Naive thymus-derived CD4-positive, alpha-beta T cell (primary cell): ENCODE measurements around the gene PRKCA. TPM values are rescaled to one million over a fixed set of nuclear protein-coding genes. Genes with fewer than 3 reads are reported as not detected.
A peak's percentile ranks its signal among the peaks of the same experiment; 100 is the strongest.

Experiments
- ATAC-seq: fragments of 150-1000 bp; cut with Tn5 transposase; 2 replicates; pipeline ENCODE4 v1.10.0; 2021; ENCODE audit warnings: mild to moderate bottlenecking, moderate library complexity
- CTCF ChIA-PET: fragments of 350-600 bp; sonication (Branson Sonifier 250); formaldehyde crosslinking; loops from one replicate; lab custom pipeline; 2021; ENCODE audit warnings: antibody characterized with exemption; lab: Charles Lee
- POLR2A ChIA-PET: fragments of 350-600 bp; sonication (Branson Sonifier 250); formaldehyde crosslinking; loops from one replicate; lab custom pipeline; 2021; ENCODE audit warnings: antibody characterized with exemption, inconsistent platforms; lab: Charles Lee
- DNase-seq, 9 donors: peaks; one replicate each; pipeline versions ENCODE4 v3.0.0 to v3.0.0-alpha.2; 2020 to 2022; ENCODE audit warnings: mixed read lengths in 1 of 9
- H3K27ac ChIP-seq: one replicate; pipeline ENCODE4 v1.7.0; 2013; ENCODE audit warnings: mild to moderate bottlenecking, low read depth, low read length, moderate library complexity
- H3K27me3 ChIP-seq, 2 donors: one replicate each; pipeline ENCODE4 v1.7.0; 2013; ENCODE audit warnings: low read length in 2 of 2, mild to moderate bottlenecking in 2 of 2, moderate library complexity in 2 of 2; ENCODE audit not compliant: control insufficient read depth in 2 of 2, insufficient read depth in 2 of 2
- H3K36me3 ChIP-seq, 3 experiments: 1 replicate in 2 of 3; 2 replicates in 1 of 3; pipeline ENCODE4 v1.7.0; 2013; ENCODE audit warnings: low read length in 3 of 3, mild to moderate bottlenecking in 3 of 3, moderate library complexity in 1 of 3; ENCODE audit not compliant: insufficient read depth in 3 of 3, control insufficient read depth in 2 of 3
- H3K4me1 ChIP-seq, 2 donors: one replicate each; pipeline ENCODE4 v1.7.0; 2013; ENCODE audit warnings: low read length in 2 of 2, mild to moderate bottlenecking in 2 of 2, moderate library complexity in 1 of 2; ENCODE audit not compliant: control insufficient read depth in 2 of 2, insufficient read depth in 2 of 2
- H3K4me3 ChIP-seq: 2 replicates; pipeline ENCODE4 v1.7.0; 2013; ENCODE audit warnings: mild to moderate bottlenecking, low read length
- H3K9me3 ChIP-seq, 3 experiments: 1 replicate in 2 of 3; 2 replicates in 1 of 3; pipeline ENCODE4 v1.7.0; 2013; ENCODE audit warnings: low read length in 3 of 3; ENCODE audit not compliant: control insufficient read depth in 2 of 3
- H3K27ac Mint-ChIP-seq, 9 donors: one replicate each; pipeline ENCODE4 v1.8.0; 2020 to 2022; ENCODE audit warnings: mixed read lengths in 9 of 9, mild to moderate bottlenecking in 8 of 9, moderate library complexity in 5 of 9, inconsistent platforms in 2 of 9
- H3K27me3 Mint-ChIP-seq, 5 donors: one replicate each; pipeline ENCODE4 v1.8.0; 2021 to 2022; ENCODE audit warnings: mixed read lengths in 5 of 5, mild to moderate bottlenecking in 1 of 5
- H3K36me3 Mint-ChIP-seq, 5 donors: one replicate each; pipeline ENCODE4 v1.8.0; 2020 to 2022; ENCODE audit warnings: mixed read lengths in 5 of 5, mild to moderate bottlenecking in 3 of 5, inconsistent platforms in 1 of 5
- H3K4me1 Mint-ChIP-seq, 7 donors: one replicate each; pipeline ENCODE4 v1.8.0; 2020 to 2022; ENCODE audit warnings: mixed read lengths in 7 of 7, mild to moderate bottlenecking in 3 of 7, inconsistent platforms in 1 of 7
- H3K4me3 Mint-ChIP-seq, 10 donors: one replicate each; pipeline ENCODE4 v1.8.0; 2020 to 2022; ENCODE audit warnings: mild to moderate bottlenecking in 10 of 10, mixed read lengths in 10 of 10, moderate library complexity in 6 of 10, inconsistent platforms in 2 of 10
- H3K9me3 Mint-ChIP-seq, 11 donors: one replicate each; pipeline ENCODE4 v1.8.0; 2020 to 2022; ENCODE audit warnings: mixed read lengths in 11 of 11, mild to moderate bottlenecking in 4 of 11, inconsistent platforms in 1 of 11, moderate library complexity in 1 of 11
- intact Hi-C, 2 donors: fragments of 100-400 bp; cut with micrococcal nuclease; formaldehyde crosslinking; loops; one replicate each; pipeline ENCODE4 v1.15.1; 2023
- polyA plus RNA-seq, 2 donors: library from polyadenylated mRNA; unstranded; fragments of 300-500 nt; fragmentation: Illumina TruSeq; gene quantifications; one replicate each; pipeline ENCODE4 v1.2.3, GENCODE V29; 2021
- total RNA-seq, 6 experiments: library from RNA in 5 of 6; stranded (reverse) in 5 of 6; gene quantifications; 1 replicate in 5 of 6; 2 replicates in 1 of 6; pipeline ENCODE4 v1.2.3 and lab custom pipeline; 2021 to 2026

The PRKCA gene
- total and polyA plus RNA-seq, 7 experiments from 2014 or later = 4.1 to 186 (median 122) TPM

DNA sequence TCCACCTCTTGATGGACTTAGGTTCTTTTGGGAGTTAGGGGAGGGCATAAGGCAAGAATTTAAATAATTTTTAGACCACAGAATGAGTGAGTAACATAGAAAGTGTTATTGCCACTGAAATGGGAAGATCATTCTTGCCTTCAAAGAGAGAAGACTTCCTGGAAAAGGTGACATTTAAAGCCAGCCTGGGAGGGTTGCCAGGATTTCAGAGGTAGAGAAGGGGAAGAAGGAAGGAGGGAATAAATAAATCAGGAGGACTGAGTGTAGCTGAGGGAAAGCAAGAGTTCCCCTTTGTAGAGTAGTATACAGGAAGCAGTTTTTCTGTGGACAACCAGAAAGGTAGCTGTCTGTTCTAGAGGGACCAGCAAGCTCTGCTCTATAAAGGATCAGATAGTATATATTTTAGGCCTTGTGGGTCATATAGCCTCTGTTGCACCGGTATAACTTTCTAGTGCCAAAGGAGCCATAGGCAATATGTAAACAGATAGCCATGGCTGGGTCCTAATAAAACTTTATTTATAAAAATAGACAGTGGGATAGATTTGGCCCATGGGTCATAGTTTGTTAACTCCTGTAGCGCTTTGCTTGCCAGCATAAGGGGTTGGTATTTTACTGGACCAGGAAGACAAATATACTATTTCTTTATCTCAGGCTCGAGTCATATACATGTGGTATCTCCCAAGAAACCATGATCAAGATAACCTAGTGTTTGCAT, 385.3 kb downstream of the PRKCA start:
- no peaks in the 10 kb centered on the region for H3K4me1 ChIP-seq
- DNase-seq (no peak), ATAC-seq (no peak)
- Mint-ChIP-seq H3K4me3 (peak overlapping the region in 1 of 10 donors; percentile 10), H3K4me1 (peaks cover 2 to 31% (median 17%) of the 10 kb centered on the region in 7 donors), H3K36me3 (peaks cover 25 to 62% (median 48%) of the 10 kb centered on the region in 5 donors), H3K9me3 (peaks cover 0 to 2% (median 0%) of the 10 kb centered on the region in 11 donors), H3K27me3 (no peaks in the 10 kb centered on the region), H3K27ac (peak overlapping the region in 3 of 9 donors; percentile 10 to 62 (median 52))
- no peak overlapping the region for H3K27ac ChIP-seq
- no peak overlapping the region for H3K4me3 ChIP-seq
- peaks cover 0 to 59% (median 10%) of the 10 kb centered on the region in 3 experiments for H3K36me3 ChIP-seq
- intact Hi-C loops = no loop called here
- CTCF ChIA-PET = no interaction called here
- POLR2A ChIA-PET = interaction anchor here (0.8 kb wide), 1 partner anchor 11 kb away, joined by 3 read pairs; no protein-coding TSS in a partner anchor
- H3K27me3 ChIP-seq = no peaks in the 10 kb centered on the region
- no peaks in the 10 kb centered on the region for H3K9me3 ChIP-seq

DNA sequence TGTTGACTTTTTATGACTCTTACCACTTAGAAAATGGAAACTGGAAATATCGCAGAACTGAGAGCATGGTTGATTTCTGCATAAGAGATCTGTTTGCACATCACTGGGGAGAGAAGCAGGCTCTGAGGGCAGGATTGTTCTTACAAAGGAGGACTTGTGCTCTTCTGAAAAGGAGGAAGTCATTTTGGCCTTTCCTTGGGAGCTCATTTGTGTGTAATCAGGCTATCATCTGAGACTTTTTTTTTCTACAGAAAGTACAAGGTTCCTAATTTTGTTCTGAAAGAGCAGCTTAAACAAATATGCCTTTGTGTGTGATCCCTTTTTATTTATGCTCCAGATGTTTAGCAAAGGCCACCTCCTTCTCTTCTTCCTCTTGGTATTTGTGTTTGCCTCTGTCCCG, 386.8 kb downstream of the PRKCA start:
- Mint-ChIP-seq H3K36me3 (peaks cover 26 to 76% (median 49%) of the 10 kb centered on the region in 5 donors), H3K4me3 (no peak overlapping the region), H3K27me3 (no peaks in the 10 kb centered on the region), H3K27ac (peak overlapping the region in 4 of 9 donors; percentile 37 to 64 (median 47)), H3K9me3 (peaks cover 0 to 2% (median 0%) of the 10 kb centered on the region in 11 donors), H3K4me1 (peaks cover 0 to 32% (median 9%) of the 10 kb centered on the region in 7 donors)
- POLR2A ChIA-PET = no interaction called here
- DNase-seq (no peak), ATAC-seq (no peak)
- CTCF ChIA-PET = interaction anchor here (0.6 kb wide), 1 partner anchor 367 kb away, joined by 4 read pairs; no protein-coding TSS in a partner anchor
- intact Hi-C loops = no loop called here
- peaks cover 0 to 69% (median 14%) of the 10 kb centered on the region in 3 experiments for H3K36me3 ChIP-seq
- H3K4me3 ChIP-seq = no peak overlapping the region
- H3K27me3 ChIP-seq = no peaks in the 10 kb centered on the region
- no peak overlapping the region for H3K27ac ChIP-seq
- H3K9me3 ChIP-seq = no peaks in the 10 kb centered on the region
- no peaks in the 10 kb centered on the region for H3K4me1 ChIP-seq

DNA sequence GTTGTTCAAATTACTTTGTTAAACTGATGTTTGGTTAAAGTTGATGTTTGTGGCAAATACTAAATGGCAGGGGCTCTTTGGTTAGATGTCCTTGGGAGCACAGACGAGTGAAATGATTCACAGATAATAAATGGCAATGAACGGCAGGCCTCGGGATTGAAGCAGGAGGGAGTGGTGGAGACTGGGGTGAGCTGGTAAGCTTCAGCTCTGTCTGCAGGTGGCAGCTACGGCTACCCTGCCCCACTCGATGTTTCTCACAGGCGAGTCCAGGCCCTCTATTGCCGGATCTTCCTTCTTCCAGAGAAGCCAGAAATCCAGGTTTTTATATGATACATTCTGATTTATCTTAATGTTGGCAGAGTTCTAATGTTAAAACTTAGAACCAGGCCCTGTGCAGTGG, 387.8 kb downstream of the PRKCA start:
- Histone ChIP-seq H3K9me3 (no peaks in the 10 kb centered on the region), H3K36me3 (peaks cover 0 to 77% (median 17%) of the 10 kb centered on the region in 3 experiments), H3K4me3 (no peak overlapping the region), H3K4me1 (no peaks in the 10 kb centered on the region), H3K27ac (no peak overlapping the region), H3K27me3 (no peaks in the 10 kb centered on the region)
- POLR2A ChIA-PET = no interaction called here
- Mint-ChIP-seq H3K27ac (peak overlapping the region in 2 of 9 donors; percentile 19 to 41), H3K4me1 (peaks cover 1 to 32% (median 9%) of the 10 kb centered on the region in 7 donors), H3K27me3 (no peaks in the 10 kb centered on the region), H3K4me3 (no peak overlapping the region), H3K9me3 (peaks cover 0 to 4% (median 0%) of the 10 kb centered on the region in 11 donors), H3K36me3 (peaks cover 33 to 81% (median 57%) of the 10 kb centered on the region in 5 donors)
- no peak for DNase-seq
- intact Hi-C loops = no loop called here
- CTCF ChIA-PET = no interaction called here
- ATAC-seq = no peak

DNA sequence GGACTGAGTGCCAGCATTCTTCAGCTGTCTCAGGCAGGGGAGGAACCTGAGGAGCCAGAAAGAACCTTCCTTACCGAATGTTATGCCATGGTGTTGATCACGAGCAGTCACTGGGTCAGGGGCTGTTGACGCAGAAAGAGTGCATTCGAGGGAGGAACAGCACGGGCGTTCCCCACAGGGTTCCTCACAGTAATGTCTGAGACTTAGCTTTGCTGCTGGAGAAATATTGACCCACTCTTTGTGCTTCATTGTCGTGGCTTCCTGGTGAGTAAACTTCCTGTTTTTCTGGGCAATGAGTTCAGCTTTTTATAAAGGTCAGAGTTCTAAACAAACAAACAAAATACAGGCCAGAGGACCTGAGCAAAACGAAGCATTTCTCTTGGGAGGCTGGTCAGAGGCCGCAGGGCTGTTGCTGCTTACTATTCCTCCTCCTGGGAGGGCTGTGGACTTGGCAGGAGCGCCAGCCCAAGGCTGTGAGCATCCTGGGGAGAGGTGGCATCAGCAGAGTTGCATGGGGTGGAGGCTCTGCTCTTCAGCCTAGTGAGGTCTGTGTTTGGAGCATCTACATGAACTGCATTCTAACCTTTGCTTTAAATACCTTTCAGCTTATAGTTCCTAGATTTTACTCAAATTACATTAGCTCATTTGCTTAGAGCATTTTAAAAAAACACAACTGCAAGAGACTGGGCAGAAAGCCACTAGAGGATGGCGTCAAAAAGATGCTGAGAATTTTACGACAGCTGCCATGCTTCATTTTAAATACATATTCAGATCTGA, 389.4 kb downstream of the PRKCA start:
- Mint-ChIP-seq H3K4me3 (peak overlapping the region in 1 of 10 donors; percentile 68), H3K27me3 (no peaks in the 10 kb centered on the region), H3K9me3 (peaks cover 0 to 7% (median under 1%) of the 10 kb centered on the region in 11 donors), H3K27ac (peak overlapping the region in 6 of 9 donors; percentile 5 to 87 (median 56)), H3K36me3 (peaks cover 36 to 89% (median 73%) of the 10 kb centered on the region in 5 donors), H3K4me1 (peaks cover 1 to 28% (median 5%) of the 10 kb centered on the region in 7 donors)
- H3K9me3 ChIP-seq = peaks cover 0 to 3% (median 0%) of the 10 kb centered on the region in 3 experiments
- ChIA-PET POLR2A (no interaction called here), CTCF (interaction anchor here (0.6 kb wide), 1 partner anchor 131 kb away, joined by 3 read pairs; no protein-coding TSS in a partner anchor)
- H3K4me1 ChIP-seq = no peaks in the 10 kb centered on the region
- no peak overlapping the region for H3K4me3 ChIP-seq
- H3K27me3 ChIP-seq = no peaks in the 10 kb centered on the region
- intact Hi-C loops = no loop called here
- ATAC-seq (peak; percentile 24), DNase-seq (no peak)
- no peak overlapping the region for H3K27ac ChIP-seq
- peaks cover 0 to 87% (median 24%) of the 10 kb centered on the region in 3 experiments for H3K36me3 ChIP-seq

DNA sequence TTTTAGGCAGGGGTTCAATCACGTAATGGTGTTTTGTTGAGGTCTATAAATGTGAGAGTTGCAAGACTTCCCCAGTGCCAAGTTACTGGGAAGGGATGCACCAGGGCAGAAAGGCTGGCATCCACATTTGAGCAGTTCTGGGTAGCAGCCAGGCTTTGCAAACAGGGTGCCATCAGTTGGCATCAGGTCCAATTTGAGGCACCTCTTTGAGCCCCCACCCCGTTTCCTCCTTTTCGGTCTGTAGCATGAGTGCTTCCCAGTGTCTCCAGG, 389.9 kb downstream of the PRKCA start:
- ChIA-PET CTCF (no interaction called here), POLR2A (no interaction called here)
- H3K27ac ChIP-seq = no peak overlapping the region
- no peaks in the 10 kb centered on the region for H3K4me1 ChIP-seq
- H3K9me3 Mint-ChIP-seq = peaks cover 0 to 12% (median 5%) of the 10 kb centered on the region in 11 donors
- no peak overlapping the region for H3K4me3 ChIP-seq
- peaks cover 38 to 89% (median 73%) of the 10 kb centered on the region in 5 donors for H3K36me3 Mint-ChIP-seq
- H3K27me3 ChIP-seq = no peaks in the 10 kb centered on the region
- H3K9me3 ChIP-seq = peaks cover 0 to 9% (median 0%) of the 10 kb centered on the region in 3 experiments
- ATAC-seq (no peak), DNase-seq (no peak)
- H3K27me3 Mint-ChIP-seq = no peaks in the 10 kb centered on the region
- H3K4me3 Mint-ChIP-seq = no peak overlapping the region
- H3K4me1 Mint-ChIP-seq = peaks cover 0 to 25% (median 5%) of the 10 kb centered on the region in 7 donors
- intact Hi-C loops = no loop called here
- peak overlapping the region in 1 of 9 donors; percentile 87 for H3K27ac Mint-ChIP-seq
- H3K36me3 ChIP-seq = peaks cover 5 to 87% (median 29%) of the 10 kb centered on the region in 3 experiments

DNA sequence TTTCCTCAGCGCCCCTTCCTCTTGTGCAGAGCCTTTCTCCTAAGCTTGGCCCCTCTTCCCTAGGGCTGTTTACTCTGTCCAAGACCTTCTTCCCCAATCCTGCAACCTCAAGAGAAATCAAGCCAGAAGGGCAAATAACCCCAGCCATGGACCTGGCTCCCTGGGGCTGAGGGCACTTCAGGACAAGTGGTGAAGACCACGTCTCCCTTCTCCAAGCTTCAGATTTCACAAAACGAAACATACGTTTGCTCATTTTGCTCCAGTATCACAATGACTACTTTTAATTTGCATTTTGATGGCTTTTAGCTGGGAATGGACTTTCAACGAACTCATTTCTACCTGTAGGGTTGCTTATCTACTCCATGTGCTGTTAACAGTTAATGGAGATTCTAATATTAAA, 392.7 kb downstream of the PRKCA start:
- peaks cover 0 to 16% (median 7%) of the 10 kb centered on the region in 3 experiments for H3K9me3 ChIP-seq
- ChIA-PET POLR2A (interaction anchor here (0.5 kb wide), 1 partner anchor 1431 kb away, joined by 3 read pairs; no protein-coding TSS in a partner anchor), CTCF (interaction anchor here (0.7 to 0.9 kb wide), 2 partner anchors 12 to 432 kb away, joined by 6 to 7 read pairs; no protein-coding TSS in a partner anchor)
- no peak overlapping the region for H3K4me3 Mint-ChIP-seq
- no peaks in the 10 kb centered on the region for H3K27me3 ChIP-seq
- H3K36me3 ChIP-seq = peaks cover 5 to 67% (median 37%) of the 10 kb centered on the region in 3 experiments
- no peak overlapping the region for H3K27ac ChIP-seq
- ATAC-seq (no peak), DNase-seq (no peak)
- H3K27me3 Mint-ChIP-seq = no peaks in the 10 kb centered on the region
- intact Hi-C loops = no loop called here
- no peak overlapping the region for H3K4me3 ChIP-seq
- peaks cover 41 to 88% (median 78%) of the 10 kb centered on the region in 5 donors for H3K36me3 Mint-ChIP-seq
- no peaks in the 10 kb centered on the region for H3K4me1 ChIP-seq
- H3K9me3 Mint-ChIP-seq = peaks cover 5 to 25% (median 10%) of the 10 kb centered on the region in 11 donors
- H3K27ac Mint-ChIP-seq = no peak overlapping the region
- peaks cover 1 to 21% (median 6%) of the 10 kb centered on the region in 7 donors for H3K4me1 Mint-ChIP-seq
